Measurements from ENCODE around the gene RAB15.

GRCh38 chr14:64928239-64929013 is 43.7 kb downstream of the RAB15 start:
- TF ChIP-seq, protein P1, sequence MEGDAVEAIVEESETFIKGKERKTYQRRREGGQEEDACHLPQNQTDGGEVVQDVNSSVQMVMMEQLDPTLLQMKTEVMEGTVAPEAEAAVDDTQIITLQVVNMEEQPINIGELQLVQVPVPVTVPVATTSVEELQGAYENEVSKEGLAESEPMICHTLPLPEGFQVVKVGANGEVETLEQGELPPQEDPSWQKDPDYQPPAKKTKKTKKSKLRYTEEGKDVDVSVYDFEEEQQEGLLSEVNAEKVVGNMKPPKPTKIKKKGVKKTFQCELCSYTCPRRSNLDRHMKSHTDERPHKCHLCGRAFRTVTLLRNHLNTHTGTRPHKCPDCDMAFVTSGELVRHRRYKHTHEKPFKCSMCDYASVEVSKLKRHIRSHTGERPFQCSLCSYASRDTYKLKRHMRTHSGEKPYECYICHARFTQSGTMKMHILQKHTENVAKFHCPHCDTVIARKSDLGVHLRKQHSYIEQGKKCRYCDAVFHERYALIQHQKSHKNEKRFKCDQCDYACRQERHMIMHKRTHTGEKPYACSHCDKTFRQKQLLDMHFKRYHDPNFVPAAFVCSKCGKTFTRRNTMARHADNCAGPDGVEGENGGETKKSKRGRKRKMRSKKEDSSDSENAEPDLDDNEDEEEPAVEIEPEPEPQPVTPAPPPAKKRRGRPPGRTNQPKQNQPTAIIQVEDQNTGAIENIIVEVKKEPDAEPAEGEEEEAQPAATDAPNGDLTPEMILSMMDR (IDR thresholded peaks at IDR 0.05): no peak
- TF ChIP-seq POLR2A (IDR thresholded peaks at IDR 0.05): no peak
